ENCODE data around the gene UBR1.
A peak's percentile ranks its signal among the peaks of the same experiment; 100 is the strongest.

The UBR1 gene

DNA sequence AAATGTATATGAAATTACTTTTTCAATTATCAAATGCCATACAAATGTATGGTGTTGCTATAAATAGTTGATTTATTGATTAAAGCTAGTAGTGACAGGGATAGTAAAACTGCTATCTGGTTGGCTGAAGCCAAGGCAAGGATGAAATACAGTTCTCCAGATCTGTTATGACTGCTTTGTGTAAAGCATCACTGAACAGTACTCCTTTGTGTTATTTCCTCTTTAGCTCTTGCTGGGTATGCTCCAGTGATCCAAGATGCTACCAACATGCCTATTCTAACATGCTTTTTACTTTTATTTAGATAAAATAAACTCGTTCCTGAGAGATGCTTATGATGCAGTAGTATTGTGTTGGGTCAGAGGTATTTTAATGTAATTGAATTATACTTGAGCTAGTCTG lies 12.4 kb upstream of the UBR1 start:
- peaks cover 0 to 2% of the 10 kb centered on the region in 2 donors for H3K4me1 ChIP-seq (ENCODE audit: control insufficient read depth in 1 of 2, insufficient read depth in 2 of 2, low read length in 2 of 2)
- no peaks in the 10 kb centered on the region for H3K9me3 ChIP-seq (ENCODE audit: control insufficient read depth in 1 of 2, low read length in 2 of 2)
- no peaks in the 10 kb centered on the region for H3K27me3 ChIP-seq (ENCODE audit: control insufficient read depth in 1 of 2, insufficient read depth in 2 of 2, low read length in 2 of 2)
- H3K9ac ChIP-seq (ENCODE audit: low read depth in 1 of 2, low read length in 2 of 2): no peak overlapping the region
- H3K4me3 ChIP-seq (ENCODE audit: low read depth in 1 of 2, low read length in 2 of 2): no peak overlapping the region
- no peak overlapping the region for H3K27ac ChIP-seq (ENCODE audit: low read depth, low read length)
- no peaks in the 10 kb centered on the region for H3K36me3 ChIP-seq (ENCODE audit: control insufficient read depth in 1 of 2, insufficient read depth in 2 of 2, low read length in 2 of 2)

DNA sequence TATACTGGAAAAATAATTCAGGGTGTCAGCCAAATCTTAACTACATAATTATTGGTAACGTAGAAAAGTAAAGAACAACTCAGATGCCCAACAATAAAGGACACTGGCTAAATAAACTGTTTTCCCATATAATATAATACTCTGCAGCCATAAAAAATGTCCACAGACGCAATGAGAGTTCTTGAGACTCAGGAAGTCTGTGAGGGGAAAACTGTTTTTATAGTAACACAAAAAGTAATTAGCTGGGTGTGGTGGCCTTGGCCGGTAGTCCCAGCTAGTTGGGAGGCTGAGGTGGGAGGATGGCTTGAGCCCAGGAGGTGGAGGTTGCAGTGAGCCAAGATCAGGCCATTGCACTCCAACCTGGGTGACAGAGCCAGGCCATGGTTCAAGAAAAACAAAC lies 5.5 kb upstream of the UBR1 start:
- H3K27me3 ChIP-seq (ENCODE audit: control insufficient read depth in 1 of 2, insufficient read depth in 2 of 2, low read length in 2 of 2): no peaks in the 10 kb centered on the region
- peaks cover 0 to 3% of the 10 kb centered on the region in 2 donors for H3K4me1 ChIP-seq (ENCODE audit: control insufficient read depth in 1 of 2, insufficient read depth in 2 of 2, low read length in 2 of 2)
- H3K9me3 ChIP-seq (ENCODE audit: control insufficient read depth in 1 of 2, low read length in 2 of 2): no peaks in the 10 kb centered on the region
- no peaks in the 10 kb centered on the region for H3K36me3 ChIP-seq (ENCODE audit: control insufficient read depth in 1 of 2, insufficient read depth in 2 of 2, low read length in 2 of 2)
- H3K9ac ChIP-seq (ENCODE audit: low read depth in 1 of 2, low read length in 2 of 2): no peak overlapping the region
- no peak overlapping the region for H3K27ac ChIP-seq (ENCODE audit: low read depth, low read length)
- no peak overlapping the region for H3K4me3 ChIP-seq (ENCODE audit: low read depth in 1 of 2, low read length in 2 of 2)

DNA sequence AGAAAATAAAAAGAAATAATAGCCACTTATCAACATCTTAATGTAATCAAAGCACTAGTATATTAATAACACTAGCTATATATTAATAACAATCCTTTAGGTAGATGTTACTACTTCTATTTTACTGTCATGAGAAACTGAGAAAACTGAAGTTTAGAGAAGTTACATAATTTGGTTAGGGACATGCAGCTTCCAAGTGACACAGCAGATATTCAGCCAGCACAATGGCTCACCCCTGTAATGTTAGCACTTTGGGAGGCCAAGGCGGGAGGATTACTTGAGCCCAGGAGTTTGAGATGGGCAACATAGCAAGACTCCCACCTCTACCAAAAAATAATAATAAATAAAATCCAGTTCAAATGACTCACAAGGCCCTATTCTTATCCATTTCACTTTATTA lies 1.9 kb upstream of the UBR1 start:
- Histone ChIP-seq H3K27me3 (ENCODE audit: control insufficient read depth in 1 of 2, insufficient read depth in 2 of 2, low read length in 2 of 2) (no peaks in the 10 kb centered on the region), H3K36me3 (ENCODE audit: control insufficient read depth in 1 of 2, insufficient read depth in 2 of 2, low read length in 2 of 2) (peaks cover 3 to 5% of the 10 kb centered on the region in 2 donors), H3K4me3 (ENCODE audit: low read depth in 1 of 2, low read length in 2 of 2) (no peak overlapping the region), H3K9ac (ENCODE audit: low read depth in 1 of 2, low read length in 2 of 2) (no peak overlapping the region), H3K4me1 (ENCODE audit: control insufficient read depth in 1 of 2, insufficient read depth in 2 of 2, low read length in 2 of 2) (peaks cover 14 to 17% of the 10 kb centered on the region in 2 donors), H3K27ac (ENCODE audit: low read depth, low read length) (no peak overlapping the region), H3K9me3 (ENCODE audit: control insufficient read depth in 1 of 2, low read length in 2 of 2) (no peaks in the 10 kb centered on the region)

DNA sequence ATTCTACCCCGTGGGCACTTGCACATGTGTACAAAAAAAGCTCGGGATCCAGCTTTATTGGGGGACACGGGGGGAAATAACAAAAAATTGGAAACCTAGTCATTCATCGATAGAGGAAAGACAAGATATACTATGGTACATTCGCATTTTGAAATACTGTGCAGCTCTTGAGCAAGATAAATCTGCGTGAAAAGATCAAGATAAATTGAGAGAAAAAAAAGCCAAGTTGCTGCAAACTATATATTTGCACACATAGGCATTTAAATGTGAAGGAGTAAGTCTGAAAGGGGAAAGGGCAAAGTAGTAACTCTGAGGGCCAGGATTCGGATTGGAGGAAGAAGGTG lies 620 bp upstream of the UBR1 start:
- H3K9ac ChIP-seq (ENCODE audit: low read depth in 1 of 2, low read length in 2 of 2): peak overlapping the region; percentile 88 to 93
- peak overlapping the region; percentile 83 for H3K27ac ChIP-seq (ENCODE audit: low read depth, low read length)
- no peaks in the 10 kb centered on the region for H3K27me3 ChIP-seq (ENCODE audit: control insufficient read depth in 1 of 2, insufficient read depth in 2 of 2, low read length in 2 of 2)
- peaks cover 5 to 7% of the 10 kb centered on the region in 2 donors for H3K36me3 ChIP-seq (ENCODE audit: control insufficient read depth in 1 of 2, insufficient read depth in 2 of 2, low read length in 2 of 2)
- H3K4me1 ChIP-seq (ENCODE audit: control insufficient read depth in 1 of 2, insufficient read depth in 2 of 2, low read length in 2 of 2): peaks cover 14 to 17% of the 10 kb centered on the region in 2 donors
- H3K9me3 ChIP-seq (ENCODE audit: control insufficient read depth in 1 of 2, low read length in 2 of 2): no peaks in the 10 kb centered on the region
- H3K4me3 ChIP-seq (ENCODE audit: low read depth in 1 of 2, low read length in 2 of 2): peak overlapping the region; percentile 85 to 96

DNA sequence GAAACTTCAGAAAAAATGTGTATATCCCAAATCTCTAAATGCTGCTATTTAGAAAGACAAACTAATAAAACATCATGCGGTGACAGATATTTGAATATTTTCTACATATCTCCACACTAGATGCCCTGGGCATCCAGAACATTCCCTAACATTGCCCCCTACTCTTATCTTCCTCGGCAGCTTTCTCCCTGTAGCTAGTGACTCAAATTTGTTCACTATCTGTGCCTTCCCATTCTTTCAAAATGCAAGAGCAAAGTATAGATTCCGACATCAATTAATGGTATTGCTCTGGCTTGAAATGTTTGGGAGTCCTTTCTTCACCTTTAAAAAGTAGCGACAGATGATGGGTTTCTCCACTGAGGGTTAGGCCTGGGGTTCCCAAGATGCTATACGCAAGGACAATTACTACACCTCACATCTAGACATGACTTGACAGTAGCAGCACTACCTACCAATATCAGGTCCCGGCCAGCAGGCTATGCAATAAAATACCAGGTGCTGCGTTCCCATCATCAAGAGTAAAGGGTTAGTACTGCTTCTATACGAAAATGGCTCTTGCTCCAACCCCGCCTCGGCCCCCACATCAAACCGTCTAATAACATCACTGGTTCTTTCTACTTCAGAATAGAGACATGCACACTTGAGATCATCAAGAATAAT lies 631 bp downstream of the UBR1 start:
- H3K27me3 ChIP-seq (ENCODE audit: control insufficient read depth in 1 of 2, insufficient read depth in 2 of 2, low read length in 2 of 2): no peaks in the 10 kb centered on the region
- H3K9ac ChIP-seq (ENCODE audit: low read depth in 1 of 2, low read length in 2 of 2): peak overlapping the region; percentile 88 to 93
- no peaks in the 10 kb centered on the region for H3K9me3 ChIP-seq (ENCODE audit: control insufficient read depth in 1 of 2, low read length in 2 of 2)
- H3K4me1 ChIP-seq (ENCODE audit: control insufficient read depth in 1 of 2, insufficient read depth in 2 of 2, low read length in 2 of 2): peaks cover 14 to 17% of the 10 kb centered on the region in 2 donors
- peak overlapping the region; percentile 76 for H3K27ac ChIP-seq (ENCODE audit: low read depth, low read length)
- peaks cover 5 to 9% of the 10 kb centered on the region in 2 donors for H3K36me3 ChIP-seq (ENCODE audit: control insufficient read depth in 1 of 2, insufficient read depth in 2 of 2, low read length in 2 of 2)
- peak overlapping the region; percentile 85 to 96 for H3K4me3 ChIP-seq (ENCODE audit: low read depth in 1 of 2, low read length in 2 of 2)

DNA sequence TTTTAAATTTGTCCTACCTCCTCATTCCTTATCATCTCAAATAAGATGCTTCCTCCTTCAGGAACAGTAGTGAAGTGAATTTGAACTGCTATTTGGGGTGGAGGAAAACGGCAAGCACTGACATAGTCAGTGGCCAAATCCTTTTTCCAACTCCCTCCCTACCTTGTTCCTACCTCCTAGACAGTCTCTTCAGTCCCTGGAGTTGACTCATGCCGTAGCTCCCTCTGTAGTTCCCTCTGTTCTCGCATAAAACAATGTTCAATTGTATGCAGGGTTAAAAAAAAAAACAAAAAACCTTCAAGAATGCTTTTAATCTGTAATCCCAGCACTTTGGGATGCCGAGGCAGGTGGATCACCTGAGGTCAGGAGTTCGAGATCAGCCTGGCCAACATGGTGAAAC lies 1.4 kb downstream of the UBR1 start:
- H3K9me3 ChIP-seq (ENCODE audit: control insufficient read depth in 1 of 2, low read length in 2 of 2): no peaks in the 10 kb centered on the region
- no peaks in the 10 kb centered on the region for H3K27me3 ChIP-seq (ENCODE audit: control insufficient read depth in 1 of 2, insufficient read depth in 2 of 2, low read length in 2 of 2)
- H3K4me1 ChIP-seq (ENCODE audit: control insufficient read depth in 1 of 2, insufficient read depth in 2 of 2, low read length in 2 of 2): peaks cover 14 to 17% of the 10 kb centered on the region in 2 donors
- H3K27ac ChIP-seq (ENCODE audit: low read depth, low read length): no peak overlapping the region
- H3K4me3 ChIP-seq (ENCODE audit: low read depth in 1 of 2, low read length in 2 of 2): peak overlapping the region; percentile 17 to 46
- H3K9ac ChIP-seq (ENCODE audit: low read depth in 1 of 2, low read length in 2 of 2): no peak overlapping the region
- peaks cover 5 to 15% of the 10 kb centered on the region in 2 donors for H3K36me3 ChIP-seq (ENCODE audit: control insufficient read depth in 1 of 2, insufficient read depth in 2 of 2, low read length in 2 of 2)

DNA sequence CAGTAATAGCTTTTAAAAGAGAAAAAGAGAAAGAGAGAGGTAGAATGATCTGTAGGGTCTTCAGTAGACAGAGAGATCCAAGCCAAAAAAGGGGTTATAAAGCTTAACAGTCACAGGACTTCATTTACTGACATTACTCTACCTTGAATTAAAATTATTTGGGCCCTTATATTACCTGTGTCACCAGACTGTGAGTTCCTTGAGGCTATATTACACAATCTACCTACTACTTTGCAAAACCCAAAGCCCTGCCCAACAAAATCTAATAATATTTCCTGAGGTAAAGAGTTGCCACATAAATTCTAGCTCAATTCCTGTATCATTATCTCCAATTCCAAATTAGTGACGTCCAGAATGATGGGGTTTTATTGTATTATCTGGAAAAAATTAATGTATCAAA lies 1.9 kb downstream of the UBR1 start:
- Histone ChIP-seq H3K4me3 (ENCODE audit: low read depth in 1 of 2, low read length in 2 of 2) (no peak overlapping the region), H3K27me3 (ENCODE audit: control insufficient read depth in 1 of 2, insufficient read depth in 2 of 2, low read length in 2 of 2) (no peaks in the 10 kb centered on the region), H3K9me3 (ENCODE audit: control insufficient read depth in 1 of 2, low read length in 2 of 2) (no peaks in the 10 kb centered on the region), H3K9ac (ENCODE audit: low read depth in 1 of 2, low read length in 2 of 2) (no peak overlapping the region), H3K4me1 (ENCODE audit: control insufficient read depth in 1 of 2, insufficient read depth in 2 of 2, low read length in 2 of 2) (peaks cover 14 to 17% of the 10 kb centered on the region in 2 donors), H3K36me3 (ENCODE audit: control insufficient read depth in 1 of 2, insufficient read depth in 2 of 2, low read length in 2 of 2) (peaks cover 5 to 15% of the 10 kb centered on the region in 2 donors), H3K27ac (ENCODE audit: low read depth, low read length) (no peak overlapping the region)

DNA sequence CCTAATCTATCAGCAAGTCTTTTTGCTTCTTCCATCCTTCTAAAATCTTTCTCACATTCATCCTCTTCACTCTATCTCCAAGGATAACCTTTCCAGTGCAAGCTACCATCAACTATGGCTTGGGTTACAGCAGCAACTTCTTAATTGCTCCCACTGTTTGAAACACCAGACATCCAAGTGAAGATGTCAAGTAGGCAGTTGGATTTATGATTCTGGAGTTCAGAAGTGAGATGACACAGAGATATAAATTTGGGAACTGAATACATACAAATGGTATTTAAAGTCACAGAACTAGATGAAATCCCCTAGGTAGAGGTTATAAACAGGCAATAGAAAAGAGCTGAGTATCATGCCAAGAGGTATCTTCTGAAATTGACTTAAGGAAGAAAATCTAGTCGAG lies 3.7 kb downstream of the UBR1 start:
- Histone ChIP-seq H3K9ac (ENCODE audit: low read depth in 1 of 2, low read length in 2 of 2) (no peak overlapping the region), H3K4me1 (ENCODE audit: control insufficient read depth in 1 of 2, insufficient read depth in 2 of 2, low read length in 2 of 2) (peaks cover 14 to 17% of the 10 kb centered on the region in 2 donors), H3K27ac (ENCODE audit: low read depth, low read length) (no peak overlapping the region), H3K36me3 (ENCODE audit: control insufficient read depth in 1 of 2, insufficient read depth in 2 of 2, low read length in 2 of 2) (peaks cover 8 to 15% of the 10 kb centered on the region in 2 donors), H3K27me3 (ENCODE audit: control insufficient read depth in 1 of 2, insufficient read depth in 2 of 2, low read length in 2 of 2) (no peaks in the 10 kb centered on the region), H3K9me3 (ENCODE audit: control insufficient read depth in 1 of 2, low read length in 2 of 2) (no peaks in the 10 kb centered on the region), H3K4me3 (ENCODE audit: low read depth in 1 of 2, low read length in 2 of 2) (no peak overlapping the region)

DNA sequence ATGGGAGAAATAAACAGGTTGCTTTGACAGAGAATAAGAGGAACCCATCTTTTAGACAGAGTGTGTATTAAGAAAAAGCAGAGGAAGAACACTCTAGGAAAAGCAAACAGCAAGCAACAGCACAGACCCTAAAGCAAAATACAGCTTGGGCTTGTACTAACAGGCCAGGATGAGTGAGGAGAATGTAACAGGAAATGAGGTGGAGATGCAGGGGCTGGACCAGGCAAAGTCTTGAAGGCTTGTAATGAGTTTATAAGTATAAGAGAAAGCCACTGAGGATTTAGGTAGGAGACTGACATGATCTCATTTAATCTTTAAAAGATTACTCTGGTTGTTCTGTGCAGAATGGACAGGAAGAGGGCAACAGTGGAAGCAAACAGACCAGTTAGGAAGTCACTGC lies 4.9 kb downstream of the UBR1 start:
- Histone ChIP-seq H3K9me3 (ENCODE audit: control insufficient read depth in 1 of 2, low read length in 2 of 2) (no peaks in the 10 kb centered on the region), H3K4me1 (ENCODE audit: control insufficient read depth in 1 of 2, insufficient read depth in 2 of 2, low read length in 2 of 2) (peaks cover 13 to 14% of the 10 kb centered on the region in 2 donors), H3K27ac (ENCODE audit: low read depth, low read length) (no peak overlapping the region), H3K4me3 (ENCODE audit: low read depth in 1 of 2, low read length in 2 of 2) (no peak overlapping the region), H3K27me3 (ENCODE audit: control insufficient read depth in 1 of 2, insufficient read depth in 2 of 2, low read length in 2 of 2) (no peaks in the 10 kb centered on the region), H3K9ac (ENCODE audit: low read depth in 1 of 2, low read length in 2 of 2) (no peak overlapping the region), H3K36me3 (ENCODE audit: control insufficient read depth in 1 of 2, insufficient read depth in 2 of 2, low read length in 2 of 2) (peaks cover 8 to 15% of the 10 kb centered on the region in 2 donors)

DNA sequence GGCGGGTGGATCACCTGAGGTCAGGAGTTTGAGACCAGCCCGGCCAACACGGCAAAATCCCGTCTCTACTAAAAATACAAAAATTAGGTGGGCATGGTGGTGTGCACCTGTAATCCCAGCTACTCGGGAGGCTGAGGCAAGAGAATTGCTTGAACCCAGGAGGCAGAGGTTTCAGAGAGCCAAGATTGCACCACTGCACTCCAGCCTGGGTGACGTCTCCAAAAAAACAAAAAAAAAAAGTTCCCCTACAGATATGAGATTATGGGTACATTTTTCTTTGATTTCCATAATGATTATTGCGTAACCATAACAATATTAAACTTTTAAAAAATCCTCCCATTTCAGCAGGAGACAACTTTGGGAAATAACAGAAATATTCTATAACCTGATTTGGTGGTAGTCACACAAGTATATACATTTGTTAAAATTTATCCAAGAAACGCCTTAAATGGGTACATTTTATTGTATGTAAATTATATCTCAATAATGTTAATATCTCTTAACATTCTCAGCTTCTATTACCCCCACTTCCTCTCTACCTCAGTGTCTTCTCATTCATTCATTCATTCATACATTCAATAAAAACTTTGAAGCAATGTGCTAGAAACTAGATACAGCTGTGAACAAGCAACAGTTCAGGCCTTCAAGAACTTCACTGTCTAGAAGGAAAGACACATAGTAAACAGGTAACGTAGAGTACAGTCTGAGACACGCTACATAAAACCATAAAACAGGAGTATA lies 6.6 kb downstream of the UBR1 start:
- Histone ChIP-seq H3K9ac (ENCODE audit: low read depth in 1 of 2, low read length in 2 of 2) (no peak overlapping the region), H3K27me3 (ENCODE audit: control insufficient read depth in 1 of 2, insufficient read depth in 2 of 2, low read length in 2 of 2) (no peaks in the 10 kb centered on the region), H3K36me3 (ENCODE audit: control insufficient read depth in 1 of 2, insufficient read depth in 2 of 2, low read length in 2 of 2) (peaks cover 8 to 18% of the 10 kb centered on the region in 2 donors), H3K4me3 (ENCODE audit: low read depth in 1 of 2, low read length in 2 of 2) (no peak overlapping the region), H3K27ac (ENCODE audit: low read depth, low read length) (no peak overlapping the region), H3K9me3 (ENCODE audit: control insufficient read depth in 1 of 2, low read length in 2 of 2) (no peaks in the 10 kb centered on the region), H3K4me1 (ENCODE audit: control insufficient read depth in 1 of 2, insufficient read depth in 2 of 2, low read length in 2 of 2) (peaks cover 3 to 14% of the 10 kb centered on the region in 2 donors)
